ENCODE results near the gene MAB21L1. TPM values are rescaled to one million over a fixed set of nuclear protein-coding genes. Genes with fewer than 3 reads are reported as not detected.

Gene MAB21L1
- total RNA-seq, result 0.30 and 1.2 TPM in 2 replicates

DNA sequence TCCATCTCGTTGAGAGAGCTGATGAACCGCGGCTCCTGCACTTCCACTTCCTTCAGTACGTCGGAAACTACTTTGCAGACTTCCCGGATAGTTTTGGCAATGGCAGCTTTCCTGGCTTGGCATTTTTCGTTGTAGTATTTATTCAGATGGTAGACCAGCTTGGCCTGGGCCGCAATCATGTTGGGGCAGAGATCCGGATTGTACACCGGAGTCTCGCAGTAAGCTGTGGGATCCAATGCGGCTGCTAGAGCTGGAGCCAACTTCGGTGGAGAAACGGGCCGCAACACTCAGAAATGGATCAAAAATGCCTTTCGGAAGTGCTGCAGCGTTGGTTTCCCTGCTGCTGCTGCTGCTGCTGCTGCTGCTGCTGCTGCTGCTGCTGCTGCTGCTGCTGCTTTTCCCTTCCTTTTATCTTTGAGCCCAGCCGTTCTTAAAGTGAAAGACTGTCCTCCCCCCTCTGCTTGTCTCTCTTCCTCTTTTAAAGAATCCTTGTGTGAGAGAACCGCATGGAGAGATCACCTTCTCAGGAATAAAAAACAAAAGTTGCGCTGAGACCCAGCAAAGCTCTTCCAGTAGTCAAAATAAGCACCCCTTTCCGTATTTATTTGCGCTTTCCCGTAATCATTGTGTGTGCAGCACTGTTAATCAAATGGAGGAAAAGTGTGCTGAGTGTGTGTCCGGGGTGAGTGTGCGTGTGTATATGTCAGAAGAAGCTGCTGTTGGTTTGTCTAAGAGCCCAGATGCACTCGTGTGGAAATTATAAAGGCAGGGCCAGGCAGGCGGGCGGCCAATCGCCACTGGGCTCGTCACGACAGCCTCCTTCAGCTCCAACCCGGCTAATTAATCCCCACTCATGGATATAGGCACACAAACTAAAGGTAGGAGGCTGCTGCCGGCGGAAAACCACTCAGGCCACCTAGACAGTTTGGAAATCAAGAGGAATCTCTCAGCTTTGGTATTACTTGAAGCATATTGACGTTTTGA, at the start of gene MAB21L1:
Gene MAB21L1, minus strand, starts transcription at position 730 of the 984 bp plus-strand sequence. Its CDS starts 551 bp downstream, at position 179.

